H1 (cell line): ENCODE data around the gene BCAS3.

ENCODE experiments used
- CBX8 ChIP-seq: fragments of 300-800, 300-1000 bp; sonication (generic); IDR thresholded peaks from 2 replicates; pipeline ENCODE4 v1.7.1; 2016; ENCODE audit warnings: low read depth, low read length, borderline replicate concordance
- CTCF ChIP-seq, 3 experiments: IDR thresholded peaks; 1 replicate in 2 of 3; 2 replicates in 1 of 3; pipeline versions ENCODE4 v1.5.1 to v1.6.1; 2011; ENCODE audit warnings: low read length in 3 of 3, mild to moderate bottlenecking in 3 of 3, inconsistent platforms in 2 of 3, low read depth in 1 of 3, moderate library complexity in 1 of 3; ENCODE audit not compliant: insufficient read depth in 1 of 3; ENCODE audit errors: control extremely low read depth in 1 of 3
- E2F6 ChIP-seq: IDR thresholded peaks from 2 replicates; pipeline ENCODE4 v1.6.1; 2012; ENCODE audit warnings: inconsistent platforms
- EP300 ChIP-seq, 2 experiments: IDR thresholded peaks; 1 replicate in 1 of 2; 2 replicates in 1 of 2; pipeline ENCODE4 v1.6.1; 2011 to 2012; ENCODE audit warnings: low read depth in 2 of 2, low read length in 2 of 2, mild to moderate bottlenecking in 2 of 2, borderline replicate concordance in 1 of 2, inconsistent platforms in 1 of 2, moderate library complexity in 1 of 2
- JUN ChIP-seq: IDR thresholded peaks from 2 replicates; pipeline ENCODE4 v1.6.1; 2011; ENCODE audit warnings: low read depth, mild to moderate bottlenecking, improper control_type of control experiment, low read length
- MAX ChIP-seq: IDR thresholded peaks from 2 replicates; pipeline ENCODE4 v1.6.1; 2012; ENCODE audit warnings: inconsistent platforms
- POLR2A ChIP-seq, 2 experiments: IDR thresholded peaks; 1 replicate in 1 of 2; 2 replicates in 1 of 2; pipeline ENCODE4 v1.6.1; 2011; ENCODE audit warnings: low read depth in 2 of 2, low read length in 2 of 2, mild to moderate bottlenecking in 2 of 2; ENCODE audit errors: control extremely low read depth in 1 of 2
- RAD21 ChIP-seq, 2 experiments: IDR thresholded peaks in 1 of 2; conservative IDR thresholded peaks in 1 of 2; 2 replicates each; pipeline ENCODE4 v1.6.1; 2011; ENCODE audit warnings: low read depth in 2 of 2, low read length in 2 of 2, improper control_type of control experiment in 1 of 2, inconsistent platforms in 1 of 2, mild to moderate bottlenecking in 1 of 2, moderate library complexity in 1 of 2
- USF2 ChIP-seq: IDR thresholded peaks from 2 replicates; pipeline ENCODE4 v1.6.1; 2011; ENCODE audit warnings: low read length, improper control_type of control experiment
- YY1 ChIP-seq: IDR thresholded peaks from 2 replicates; pipeline ENCODE4 v1.6.1; 2011; ENCODE audit warnings: low read depth, mild to moderate bottlenecking, low read length

- TF ChIP-seq USF2 (no peak), CTCF (IDR thresholded peaks at IDR 0.05; ENCODE audit: control extremely low read depth in 1 of 3, insufficient read depth in 1 of 3, low read depth in 1 of 3, low read length in 3 of 3) (no peak), MAX (no peak), JUN (no peak), E2F6 (no peak), RAD21 (IDR thresholded peaks at IDR 0.05 in 1 of 2, conservative IDR thresholded peaks at IDR 0.05 in 1 of 2; ENCODE audit: low read depth in 2 of 2, low read length in 2 of 2) (no peak), POLR2A (IDR thresholded peaks at IDR 0.05; ENCODE audit: control extremely low read depth in 1 of 2, low read depth in 2 of 2, low read length in 2 of 2) (no peak), CBX8 (no peak), YY1 (no peak), EP300 (IDR thresholded peaks at IDR 0.05; ENCODE audit: borderline replicate concordance in 1 of 2, low read depth in 2 of 2, low read length in 2 of 2) (no peak)
Measured at GRCh38 chr17:61150686-61151299, 473.1 kb downstream of the BCAS3 start.
